Endothelial cell of umbilical vein (primary cell): ENCODE measurements around the gene MEF2C. TPM values are rescaled to one million over a fixed set of nuclear protein-coding genes. Genes with fewer than 3 reads are reported as not detected.
"Not testable (repeated sequence)": the region's sequence is repeated elsewhere in the genome, so short reads cannot be mapped to it uniquely, and the experiment has no call there.

Experiments
- BruUV-seq: library from RNA; stranded (reverse); fragments of 400-500 nt; replicated peaks from 2 replicates; lab custom pipeline; 2021; lab: Mats Ljungman, UMichigan
- CTCF ChIA-PET: fragments of 300-600, 350-600 bp; sonication (Branson Sonifier 250); formaldehyde crosslinking; loops from one replicate; lab custom pipeline; 2021; ENCODE audit warnings: antibody characterized with exemption, inconsistent platforms; lab: Charles Lee
- POLR2A ChIA-PET: fragments of 300-600, 350-600 bp; sonication (Branson Sonifier 250); formaldehyde crosslinking; loops from one replicate; lab custom pipeline; 2021; ENCODE audit warnings: antibody characterized with exemption, inconsistent platforms; lab: Charles Lee
- DNase-seq: peaks from one replicate; pipeline ENCODE4 v3.0.0-alpha.2; 2011; ENCODE audit warnings: low read depth, low spot score
- FAIRE-seq: peaks from 2 replicates; lab custom pipeline; 2011; peaks lifted over from hg19 to GRCh38; lab: Jason Lieb, UNC
- H2AFZ ChIP-seq: 2 replicates; pipeline ENCODE4 v1.6.0; 2012; ENCODE audit warnings: low read depth, low read length, control low read depth, inconsistent platforms
- H3K27ac ChIP-seq: 2 replicates; pipeline ENCODE4 v1.5.1; 2011; ENCODE audit warnings: low read depth, mild to moderate bottlenecking, control low read depth, low read length, moderate library complexity; ENCODE audit not compliant: insufficient read depth
- H3K27me3 ChIP-seq, 2 experiments: 2 replicates each; pipeline versions ENCODE4 v1.6.0 to v1.6.1; 2011; ENCODE audit warnings: low read length in 2 of 2, mixed read lengths in 1 of 2; ENCODE audit not compliant: control insufficient read depth in 2 of 2, insufficient read depth in 2 of 2
- H3K36me3 ChIP-seq, 2 experiments: 2 replicates in 1 of 2; 3 replicates in 1 of 2; pipeline ENCODE4 v1.5.1; 2011; ENCODE audit warnings: low read length in 2 of 2, mild to moderate bottlenecking in 1 of 2, moderate library complexity in 1 of 2; ENCODE audit not compliant: control insufficient read depth in 2 of 2, insufficient read depth in 2 of 2; ENCODE audit errors: extremely low read depth in 1 of 2
- H3K4me1 ChIP-seq: 3 replicates; pipeline ENCODE4 v1.5.1; 2011; ENCODE audit warnings: mild to moderate bottlenecking, low read length; ENCODE audit not compliant: control insufficient read depth, insufficient read depth; ENCODE audit errors: extremely low read depth
- H3K4me2 ChIP-seq: 2 replicates; pipeline ENCODE4 v1.6.1; 2011; ENCODE audit warnings: low read length, control low read depth, mixed read lengths; ENCODE audit not compliant: insufficient read depth
- H3K4me3 ChIP-seq, 3 experiments: fragments of 200-600 bp in 1 of 3; sonication (generic), shearing (Covaris generic) in 1 of 3; replicated peaks in 1 of 3; 2 replicates each; pipeline ENCODE4 v1.5.1; 2011 to 2016; ENCODE audit warnings: control low read depth in 3 of 3, low read length in 3 of 3, mild to moderate bottlenecking in 2 of 3, inconsistent platforms in 1 of 3, low read depth in 1 of 3, moderate library complexity in 1 of 3; ENCODE audit not compliant: insufficient read depth in 1 of 3
- H3K79me2 ChIP-seq: 2 replicates; pipeline ENCODE4 v1.6.0; 2012; ENCODE audit warnings: low read length, inconsistent platforms; ENCODE audit not compliant: control insufficient read depth, insufficient read depth
- H3K9ac ChIP-seq: replicated peaks from 2 replicates; pipeline ENCODE3; 2011; ENCODE audit warnings: low read length, control low read depth; ENCODE audit not compliant: insufficient read depth; ENCODE audit errors: extremely low read depth
- H3K9me1 ChIP-seq: replicated peaks from 3 replicates; pipeline ENCODE4 v1.6.0; 2011; ENCODE audit warnings: mild to moderate bottlenecking, low read length; ENCODE audit not compliant: control insufficient read depth, insufficient read depth; ENCODE audit errors: extremely low read depth
- H3K9me3 ChIP-seq: replicated peaks from 2 replicates; pipeline ENCODE4 v1.5.1; 2012; ENCODE audit warnings: low read length, inconsistent platforms; ENCODE audit not compliant: control insufficient read depth, insufficient read depth
- H4K20me1 ChIP-seq: replicated peaks from 2 replicates; pipeline ENCODE3; 2011; ENCODE audit warnings: mild to moderate bottlenecking, low read length; ENCODE audit not compliant: control insufficient read depth, insufficient read depth; ENCODE audit errors: extremely low read depth
- CTCF ChIP-seq, 2 donors: IDR thresholded peaks; 1 replicate in 1 of 2; 2 replicates in 1 of 2; pipeline ENCODE4 v1.5.1; 2011; ENCODE audit warnings: low read length in 2 of 2, mild to moderate bottlenecking in 2 of 2, moderate library complexity in 2 of 2, control low read depth in 1 of 2, inconsistent platforms in 1 of 2, low read depth in 1 of 2; ENCODE audit not compliant: insufficient read depth in 1 of 2; ENCODE audit errors: extremely low read depth in 1 of 2
- EZH2 ChIP-seq: IDR thresholded peaks from 2 replicates; pipeline ENCODE4 v1.6.1; 2012; ENCODE audit warnings: borderline replicate concordance, low read depth, mild to moderate bottlenecking, moderate library complexity, low read length, inconsistent platforms; ENCODE audit not compliant: severe bottlenecking
- FOS ChIP-seq: IDR thresholded peaks from 2 replicates; pipeline ENCODE4 v1.6.1; 2011; ENCODE audit warnings: mild to moderate bottlenecking, low read length, moderate library complexity, borderline replicate concordance; ENCODE audit not compliant: insufficient read depth
- GATA2 ChIP-seq: IDR thresholded peaks from 2 replicates; pipeline ENCODE4 v1.7.0; 2011; ENCODE audit warnings: low read depth, mild to moderate bottlenecking, moderate library complexity, mixed read lengths, low read length; ENCODE audit not compliant: insufficient read length, insufficient read depth
- JUN ChIP-seq: IDR thresholded peaks from 2 replicates; pipeline ENCODE4 v1.6.1; 2011; ENCODE audit warnings: borderline replicate concordance, low read depth; ENCODE audit not compliant: insufficient read length, insufficient read depth
- MAX ChIP-seq: IDR thresholded peaks from 2 replicates; pipeline ENCODE4 v1.6.1; 2011; ENCODE audit not compliant: insufficient read depth, insufficient read length
- MYC ChIP-seq: IDR thresholded peaks from one replicate; pipeline ENCODE4 v1.6.1; 2011; ENCODE audit warnings: mild to moderate bottlenecking, low read depth, low read length
- POLR2A ChIP-seq: IDR thresholded peaks from 2 replicates; pipeline ENCODE4 v1.6.1; 2012; ENCODE audit warnings: low read depth, mild to moderate bottlenecking, control low read depth, low read length
- POLR2AphosphoS5 ChIP-seq: IDR thresholded peaks from 2 replicates; pipeline ENCODE4 v1.6.1; 2012; ENCODE audit warnings: low read depth, mild to moderate bottlenecking, control low read depth, low read length, moderate library complexity; ENCODE audit not compliant: insufficient read depth
- dilution Hi-C: fragments of 300-500 bp; cut with MboI; formaldehyde crosslinking; loops from one replicate; pipeline ENCODE4 v1.15.0; 2019; ENCODE audit warnings: low sequenced_read_pairs; ENCODE audit not compliant: extremely low pct_ligation_motif_present
- intact Hi-C: fragments of 100-400 bp; cut with micrococcal nuclease; formaldehyde crosslinking; loops from one replicate; pipeline ENCODE4 v1.10.0; 2022
- polyA plus RNA-seq, 4 experiments: library from polyadenylated mRNA; depleted of rRNA in 3 of 4; stranded (reverse) in 3 of 4; unstranded in 1 of 4; fragments of >200 nt; gene quantifications; 2 replicates each; pipeline versions ENCODE4 v1.2.1 to v1.2.3, GENCODE V29; 2011 to 2012; ENCODE audit warnings: missing spikeins in 1 of 4
- total RNA-seq: library from RNA; stranded (reverse); gene quantifications from 2 replicates; pipeline ENCODE4 v1.2.3, GENCODE V29; 2021

Gene MEF2C
- total and polyA plus RNA-seq, 2 donors (not counting 3 experiments of a cell fraction or from before 2014, with no cell fraction given): 21.2 to 67.7 TPM

- Histone ChIP-seq H2AFZ (no peak overlapping the region), H4K20me1 (no peaks in the 10 kb centered on the region), H3K27me3 (no peaks in the 10 kb centered on the region), H3K9me3 (no peaks in the 10 kb centered on the region), H3K4me1 (no peaks in the 10 kb centered on the region), H3K4me2 (no peak overlapping the region), H3K27ac (no peak overlapping the region), H3K4me3 (no peak overlapping the region), H3K36me3 (no peaks in the 10 kb centered on the region), H3K9me1 (no peaks in the 10 kb centered on the region), H3K9ac (no peak overlapping the region), H3K79me2 (no peaks in the 10 kb centered on the region)
- no peak for TF ChIP-seq MAX
- TF ChIP-seq GATA2: no peak
- no peak for TF ChIP-seq CTCF (IDR thresholded peaks at IDR 0.05; ENCODE audit: extremely low read depth in 1 of 2, insufficient read depth in 1 of 2, low read depth in 1 of 2, low read length in 2 of 2)
- no peak for TF ChIP-seq FOS
- TF ChIP-seq MYC: no peak
- no peak for TF ChIP-seq JUN
- TF ChIP-seq EZH2: no peak
- TF ChIP-seq POLR2A: no peak
- no peak for TF ChIP-seq POLR2AphosphoS5
- dilution Hi-C loops: no loop called here
- DNase-seq (no peak), FAIRE-seq (peak; percentile 8)
- intact Hi-C loops: no loop called here
- ChIA-PET CTCF (no interaction called here), POLR2A (no interaction called here)
- BruUV-seq: no TSS peak
Measured at GRCh38 chr5:88923623-88924329, 40.8 kb upstream of the MEF2C start.

DNA sequence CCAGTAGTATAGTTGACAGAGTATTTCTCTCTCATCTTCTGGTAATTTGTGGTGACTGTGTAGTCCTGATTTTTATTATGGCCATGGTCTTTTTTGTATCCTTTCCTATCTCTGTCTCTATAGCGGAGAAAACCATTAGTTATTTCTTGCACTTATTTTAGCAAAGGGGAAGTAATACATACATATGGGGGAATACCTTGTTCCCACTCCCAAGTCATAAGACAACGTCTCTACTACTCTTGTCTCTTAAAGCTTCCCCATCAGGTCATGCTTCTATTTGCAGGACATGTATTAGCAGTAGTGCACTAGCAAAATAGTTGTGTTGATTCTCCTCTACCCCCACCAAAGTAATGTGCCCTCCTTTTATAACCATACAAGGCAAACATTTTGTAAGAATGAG is 29.8 kb upstream of the MEF2C start:
- FAIRE-seq, POLR2A ChIA-PET, CTCF ChIA-PET, H2AFZ ChIP-seq, intact Hi-C loops, H3K9ac ChIP-seq, H3K9me3 ChIP-seq, H3K36me3 ChIP-seq, H3K4me1 ChIP-seq, H3K4me3 ChIP-seq, H4K20me1 ChIP-seq, H3K79me2 ChIP-seq, H3K9me1 ChIP-seq, H3K4me2 ChIP-seq, DNase-seq, H3K27me3 ChIP-seq, dilution Hi-C loops, H3K27ac ChIP-seq, BruUV-seq: not testable (repeated sequence)
